Kidney epithelial cell (primary cell): Measurements from ENCODE around the gene MORC2. TPM values are rescaled to one million over a fixed set of nuclear protein-coding genes. Genes with fewer than 3 reads are reported as not detected.

Experiments
- DNase-seq: peaks from one replicate; pipeline ENCODE4 v3.0.0-alpha.2; 2010; ENCODE audit warnings: low read depth
- H3K27me3 ChIP-seq: 2 replicates; pipeline ENCODE4 v1.6.0; 2011; ENCODE audit warnings: low read length; ENCODE audit not compliant: control insufficient read depth, insufficient read depth
- H3K36me3 ChIP-seq: 2 replicates; pipeline ENCODE4 v1.5.1; 2011; ENCODE audit warnings: low read length; ENCODE audit not compliant: control insufficient read depth, insufficient read depth
- H3K4me3 ChIP-seq: 2 replicates; pipeline ENCODE4 v1.5.1; 2011; ENCODE audit warnings: low read depth, mild to moderate bottlenecking, control low read depth, low read length
- CTCF ChIP-seq: IDR thresholded peaks from 2 replicates; pipeline ENCODE4 v1.5.1; 2011; ENCODE audit warnings: mild to moderate bottlenecking, moderate library complexity, low read length, control low read depth, inconsistent platforms; ENCODE audit not compliant: insufficient read depth, poor library complexity, severe bottlenecking
- total RNA-seq: library from RNA; depleted of rRNA; stranded (reverse); fragments of >200 nt; gene quantifications from 2 replicates; pipeline ENCODE4 v1.2.3, GENCODE V29; 2015

The MORC2 gene
- total RNA-seq, 1 donor from 2014 or later = 30.8 TPM

DNA sequence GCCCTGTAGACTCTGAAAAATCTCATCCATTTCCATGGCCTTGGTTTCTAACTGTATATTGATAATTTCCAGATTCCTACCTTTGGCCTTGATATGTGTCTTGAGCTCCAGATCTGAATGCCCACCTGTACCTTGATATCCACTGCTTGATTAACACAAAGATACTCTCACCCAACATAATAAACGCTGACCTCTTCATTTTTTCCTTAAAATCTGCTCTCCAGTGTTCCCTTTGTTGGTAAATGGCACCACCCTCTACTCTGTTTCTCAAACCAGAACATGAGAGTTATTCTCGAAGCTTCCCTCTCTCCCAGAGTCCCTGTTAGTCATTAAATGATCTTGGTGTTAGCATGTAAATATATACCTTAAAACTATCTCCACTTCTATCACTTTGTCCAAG, 13.9 kb upstream of the MORC2 start:
- no peak overlapping the region for H3K4me3 ChIP-seq
- TF ChIP-seq CTCF = no peak
- no peaks in the 10 kb centered on the region for H3K27me3 ChIP-seq
- H3K36me3 ChIP-seq = no peaks in the 10 kb centered on the region
- no peak for DNase-seq

DNA sequence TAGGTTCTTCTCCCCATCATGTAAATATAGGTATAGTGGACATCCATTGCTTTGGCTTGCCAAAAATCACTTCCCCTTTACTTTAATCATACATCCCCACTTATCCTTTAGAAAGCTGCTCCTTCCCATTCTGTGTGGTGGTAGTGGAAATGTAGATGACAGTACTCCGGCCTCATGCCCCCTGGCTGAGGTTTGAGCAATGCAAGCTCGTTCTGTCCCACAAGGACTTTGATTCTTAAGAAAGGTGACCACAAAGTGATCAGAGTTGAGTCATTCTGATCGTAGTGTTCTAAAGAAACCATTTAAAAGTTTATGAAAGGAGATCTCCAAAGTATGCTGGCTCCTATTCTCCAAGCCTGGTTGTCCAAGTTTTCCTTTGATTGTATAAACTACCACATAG, 11.4 kb upstream of the MORC2 start:
- TF ChIP-seq CTCF = no peak
- no peaks in the 10 kb centered on the region for H3K27me3 ChIP-seq
- no peak overlapping the region for H3K4me3 ChIP-seq
- no peak for DNase-seq
- peaks cover 2% of the 10 kb centered on the region for H3K36me3 ChIP-seq

DNA sequence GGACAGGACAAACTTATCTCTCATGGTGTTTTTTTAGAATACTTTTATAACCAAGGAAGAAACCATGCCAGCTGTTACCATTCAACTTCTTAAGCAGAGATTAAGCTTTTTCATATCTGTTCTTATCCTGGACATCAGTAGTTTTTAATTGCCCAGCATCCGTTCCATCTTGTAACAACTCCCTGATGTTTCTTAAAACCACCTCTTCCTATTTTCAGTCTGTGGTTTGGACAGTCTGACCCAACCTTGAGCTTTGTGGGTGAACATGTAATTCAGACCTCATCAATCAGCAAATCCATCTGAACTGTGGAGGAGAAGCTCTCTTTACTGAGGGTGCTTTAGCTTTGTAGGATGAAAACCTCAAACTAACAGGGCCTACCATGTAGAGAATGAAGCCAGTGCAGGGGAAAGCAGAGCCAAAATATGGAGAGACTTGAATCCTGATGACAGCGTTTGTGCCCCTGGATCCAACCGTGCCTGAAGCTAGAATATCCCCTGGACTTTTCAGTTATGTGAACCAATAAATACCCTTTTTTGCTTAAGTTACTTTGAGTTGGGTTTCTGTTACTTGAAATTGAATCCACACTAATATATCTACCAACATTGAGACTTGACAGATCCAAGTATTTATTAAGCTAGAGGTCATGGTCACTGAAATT, 9.9 kb upstream of the MORC2 start:
- H3K4me3 ChIP-seq = no peak overlapping the region
- no peaks in the 10 kb centered on the region for H3K27me3 ChIP-seq
- H3K36me3 ChIP-seq = peaks cover 2% of the 10 kb centered on the region
- no peak for TF ChIP-seq CTCF
- DNase-seq = no peak

DNA sequence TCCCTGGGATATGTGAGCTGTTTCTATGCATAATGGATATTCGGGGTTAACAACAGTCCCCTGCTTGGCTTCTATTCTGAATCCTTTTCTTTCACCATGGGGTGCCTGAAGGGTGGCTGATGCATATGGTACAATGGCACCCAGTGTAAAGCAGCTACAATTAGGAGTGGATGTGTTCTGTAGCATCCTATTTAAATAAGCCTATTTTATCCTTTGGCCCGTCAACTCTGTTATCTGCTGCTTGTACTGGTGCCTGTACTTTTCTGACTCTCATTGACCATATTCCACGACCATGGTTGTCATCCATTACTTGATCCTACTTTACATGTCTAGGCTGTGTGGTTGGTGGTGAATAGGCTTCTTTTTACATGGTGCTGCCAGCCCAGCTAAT, 1.8 kb upstream of the MORC2 start:
- Histone ChIP-seq H3K27me3 (no peaks in the 10 kb centered on the region), H3K36me3 (no peaks in the 10 kb centered on the region), H3K4me3 (peak overlapping the region; percentile 80)
- DNase-seq = no peak
- TF ChIP-seq CTCF = no peak

- DNase-seq = no peak
- H3K27me3 ChIP-seq = no peaks in the 10 kb centered on the region
- peak; percentile 1 for TF ChIP-seq CTCF
- H3K36me3 ChIP-seq = no peaks in the 10 kb centered on the region
- peak overlapping the region; percentile 80 for H3K4me3 ChIP-seq
These were observed 1.2 kb upstream of the MORC2 start for GRCh38 chr22:30969532-30970355.
